GM23338 (cell line): ENCODE data around the gene SLC48A1. TPM values are rescaled to one million over a fixed set of nuclear protein-coding genes. Genes with fewer than 3 reads are reported as not detected.

Experiments used
- ATAC-seq: fragments of 200-7000 bp; cut with Tn5 transposase; 3 replicates; pipeline ENCODE4 v1.9.1; 2020
- DNase-seq: peaks from one replicate; pipeline ENCODE4 v3.0.0-alpha.2; 2015; ENCODE audit warnings: low spot score
- H2AFZ ChIP-seq: fragments of 200-600 bp; sonication (generic); 2 replicates; pipeline ENCODE4 v1.8.0; 2016; ENCODE audit warnings: antibody characterized with exemption, mild to moderate bottlenecking, moderate library complexity
- H3F3A ChIP-seq: fragments of 200-600 bp; sonication (generic); replicated peaks from 2 replicates; pipeline ENCODE4 v1.8.0; 2017; ENCODE audit warnings: antibody characterized with exemption, mixed run types, low read depth
- H3K27ac ChIP-seq: fragments of 200-600 bp; sonication (generic); 2 replicates; pipeline ENCODE4 v1.6.1; 2016; ENCODE audit warnings: low read depth
- H3K27me3 ChIP-seq: fragments of 200-600 bp; sonication (generic); 2 replicates; pipeline ENCODE4 v1.8.0; 2016; ENCODE audit warnings: mild to moderate bottlenecking, mixed run types, moderate library complexity; ENCODE audit not compliant: insufficient read depth
- H3K36me3 ChIP-seq: fragments of 200-600 bp; sonication (generic); 2 replicates; pipeline ENCODE4 v1.8.0; 2016; ENCODE audit warnings: mild to moderate bottlenecking; ENCODE audit not compliant: insufficient read depth
- H3K4me1 ChIP-seq: fragments of 200-600 bp; sonication (generic); 2 replicates; pipeline ENCODE4 v1.8.0; 2016; ENCODE audit warnings: mild to moderate bottlenecking, moderate library complexity; ENCODE audit not compliant: insufficient read depth
- H3K4me2 ChIP-seq: fragments of 200-600 bp; sonication (generic); 2 replicates; pipeline ENCODE4 v1.7.1; 2017; ENCODE audit warnings: mixed run types
- H3K4me3 ChIP-seq: fragments of 200-600 bp; sonication (generic); 2 replicates; pipeline ENCODE4 v1.6.1; 2016; ENCODE audit warnings: mixed run types
- H3K79me2 ChIP-seq: fragments of 200-600 bp; sonication (generic); replicated peaks from 2 replicates; pipeline ENCODE4 v1.8.0; 2017; ENCODE audit warnings: mild to moderate bottlenecking; ENCODE audit not compliant: insufficient read depth
- H3K9me2 ChIP-seq: fragments of 200-600 bp; sonication (generic); 2 replicates; pipeline ENCODE4 v1.8.0; 2017; ENCODE audit not compliant: insufficient read depth
- H4K20me1 ChIP-seq: fragments of 200-600 bp; sonication (generic); replicated peaks from 2 replicates; pipeline ENCODE4 v1.8.0; 2017; ENCODE audit warnings: mild to moderate bottlenecking; ENCODE audit not compliant: insufficient read depth
- H3K27ac Mint-ChIP-seq: 2 replicates; pipeline ENCODE4 v1.8.0; 2020; ENCODE audit warnings: inconsistent platforms, mild to moderate bottlenecking, moderate library complexity, mixed read lengths
- H3K27me3 Mint-ChIP-seq: 3 replicates; pipeline ENCODE4 v1.8.0; 2022; ENCODE audit warnings: low read depth, mild to moderate bottlenecking, moderate library complexity, mixed read lengths, inconsistent platforms; ENCODE audit not compliant: insufficient read depth, poor library complexity
- H3K36me3 Mint-ChIP-seq: 3 replicates; pipeline ENCODE4 v1.8.0; 2021; ENCODE audit warnings: low read depth, mild to moderate bottlenecking, inconsistent platforms, moderate library complexity, mixed read lengths
- H3K4me1 Mint-ChIP-seq: 3 replicates; pipeline ENCODE4 v1.8.0; 2020; ENCODE audit warnings: mild to moderate bottlenecking, inconsistent platforms, mixed read lengths
- H3K4me3 Mint-ChIP-seq: 3 replicates; pipeline ENCODE4 v1.8.0; 2021; ENCODE audit warnings: moderate library complexity, mild to moderate bottlenecking, inconsistent platforms, mixed read lengths
- H3K9me3 Mint-ChIP-seq: 3 replicates; pipeline ENCODE4 v1.8.0; 2020; ENCODE audit warnings: moderate library complexity, mild to moderate bottlenecking, inconsistent platforms, mixed read lengths
- CREB1 ChIP-seq: fragments of 250-450 bp; sonication (Bioruptor Pico); IDR thresholded peaks from 2 replicates; pipeline ENCODE4 v1.5.0; 2020; ENCODE audit warnings: low read depth, mild to moderate bottlenecking, moderate library complexity
- JUNB ChIP-seq: IDR thresholded peaks from one replicate; pipeline ENCODE4 v1.6.1; 2016; ENCODE audit warnings: antibody characterized with exemption; ENCODE audit not compliant: unreplicated experiment
- NANOG ChIP-seq: IDR thresholded peaks from 2 replicates; pipeline ENCODE4 v1.6.1; 2016; ENCODE audit warnings: antibody characterized with exemption, borderline replicate concordance
- POLR2AphosphoS5 ChIP-seq: IDR thresholded peaks from 2 replicates; pipeline ENCODE4 v1.6.1; 2016; ENCODE audit warnings: antibody characterized with exemption, low read depth
- STAT1 ChIP-seq: IDR thresholded peaks from one replicate; pipeline ENCODE4 v1.6.1; 2016; ENCODE audit warnings: antibody characterized with exemption; ENCODE audit not compliant: unreplicated experiment
- ZNF114 ChIP-seq: fragments of 250-450 bp; sonication (Bioruptor Pico); IDR thresholded peaks from 2 replicates; pipeline ENCODE4 v1.5.0; 2020; ENCODE audit warnings: mild to moderate bottlenecking, moderate library complexity
- ZNF331 ChIP-seq: fragments of 250-450 bp; sonication (Bioruptor Pico); IDR thresholded peaks from 2 replicates; pipeline ENCODE4 v1.5.0; 2020; ENCODE audit warnings: low read depth, mild to moderate bottlenecking, moderate library complexity
- polyA plus RNA-seq: library from polyadenylated mRNA; unstranded; fragments of >200 nt; fragmentation: Nextera tagmentation; extraction: Ambion mirVana; gene quantifications from 2 replicates; pipeline ENCODE4 v1.2.1, GENCODE V29; 2016
- total RNA-seq: library from RNA; depleted of rRNA; stranded (reverse); fragments of >200 nt; shearing (Covaris generic); gene quantifications from 2 replicates; pipeline ENCODE4 v1.2.3, GENCODE V29; 2014
- TF ChIP-seq, protein P1 (sequence below): fragments of 250-450 bp; sonication (Bioruptor Pico); IDR thresholded peaks from 2 replicates; pipeline ENCODE4 v1.5.0; 2020; ENCODE audit warnings: mild to moderate bottlenecking, moderate library complexity
- TF ChIP-seq, protein P2 (sequence below): IDR thresholded peaks from one replicate; pipeline ENCODE4 v1.6.1; 2018; ENCODE audit warnings: antibody characterized with exemption; ENCODE audit not compliant: unreplicated experiment
- TF ChIP-seq, protein P3 (sequence below), 2 experiments: fragments of 200-600 bp in 1 of 2; sonication (generic) in 1 of 2; conservative IDR thresholded peaks; 2 replicates each; pipeline versions ENCODE4 v1.5.1 to v1.6.1; 2016 to 2017; ENCODE audit warnings: antibody characterized with exemption in 2 of 2, low read depth in 2 of 2, mild to moderate bottlenecking in 2 of 2, moderate library complexity in 1 of 2
- TF ChIP-seq, protein P4 (sequence below): IDR thresholded peaks from 2 replicates; pipeline ENCODE4 v1.6.1; 2016; ENCODE audit warnings: antibody characterized with exemption

SLC48A1 gene
- total and polyA plus RNA-seq, 2 experiments from 2014 or later = 5.8 to 9.0 TPM

DNA sequence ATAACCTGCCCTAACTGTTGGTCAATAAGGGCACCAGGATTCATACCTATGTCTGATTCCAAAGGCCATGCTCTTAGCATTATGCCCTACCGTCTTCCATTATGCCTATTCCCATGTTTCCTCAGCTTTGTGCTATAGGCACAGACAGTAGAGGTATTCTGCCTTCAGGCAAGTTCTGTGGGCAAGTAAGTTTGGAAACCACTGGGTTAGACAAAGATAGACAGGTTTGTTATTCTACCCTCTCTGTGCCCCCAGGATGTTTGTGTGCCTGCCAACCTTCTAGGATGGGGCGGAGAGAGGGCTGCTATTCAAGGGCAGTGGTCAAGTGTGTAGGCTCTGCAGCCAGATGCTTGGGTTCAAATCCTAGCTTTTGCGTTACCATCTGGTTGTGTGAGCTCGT lies 18.9 kb upstream of the SLC48A1 start:
- Histone ChIP-seq H3K4me3 (no peak overlapping the region), H4K20me1 (no peaks in the 10 kb centered on the region), H3K9me2 (no peaks in the 10 kb centered on the region), H3K27ac (peak overlapping the region; percentile 76; the same call in 1 of the 2 replicates), H3K4me2 (peak overlapping the region; percentile 73), H3K4me1 (peaks cover 29% of the 10 kb centered on the region), H3K79me2 (no peaks in the 10 kb centered on the region), H3K36me3 (no peaks in the 10 kb centered on the region), H3K27me3 (no peaks in the 10 kb centered on the region), H2AFZ (no peak overlapping the region), H3F3A (no peaks in the 10 kb centered on the region)
- Mint-ChIP-seq H3K9me3 (no peaks in the 10 kb centered on the region), H3K36me3 (peaks cover 4% of the 10 kb centered on the region; the same call in 1 of the 3 replicates), H3K4me1 (peaks cover 62% of the 10 kb centered on the region), H3K27me3 (peaks cover 7% of the 10 kb centered on the region), H3K4me3 (no peak overlapping the region), H3K27ac (no peak overlapping the region)
- TF ChIP-seq STAT1 (no peak), ZNF331 (CRISPR knock-in tag) (no peak), JUNB (no peak), POLR2AphosphoS5 (no peak), CREB1 (CRISPR knock-in tag) (no peak), NANOG (no peak), ZNF114 (CRISPR knock-in tag) (no peak)
- TF ChIP-seq, protein P1, sequence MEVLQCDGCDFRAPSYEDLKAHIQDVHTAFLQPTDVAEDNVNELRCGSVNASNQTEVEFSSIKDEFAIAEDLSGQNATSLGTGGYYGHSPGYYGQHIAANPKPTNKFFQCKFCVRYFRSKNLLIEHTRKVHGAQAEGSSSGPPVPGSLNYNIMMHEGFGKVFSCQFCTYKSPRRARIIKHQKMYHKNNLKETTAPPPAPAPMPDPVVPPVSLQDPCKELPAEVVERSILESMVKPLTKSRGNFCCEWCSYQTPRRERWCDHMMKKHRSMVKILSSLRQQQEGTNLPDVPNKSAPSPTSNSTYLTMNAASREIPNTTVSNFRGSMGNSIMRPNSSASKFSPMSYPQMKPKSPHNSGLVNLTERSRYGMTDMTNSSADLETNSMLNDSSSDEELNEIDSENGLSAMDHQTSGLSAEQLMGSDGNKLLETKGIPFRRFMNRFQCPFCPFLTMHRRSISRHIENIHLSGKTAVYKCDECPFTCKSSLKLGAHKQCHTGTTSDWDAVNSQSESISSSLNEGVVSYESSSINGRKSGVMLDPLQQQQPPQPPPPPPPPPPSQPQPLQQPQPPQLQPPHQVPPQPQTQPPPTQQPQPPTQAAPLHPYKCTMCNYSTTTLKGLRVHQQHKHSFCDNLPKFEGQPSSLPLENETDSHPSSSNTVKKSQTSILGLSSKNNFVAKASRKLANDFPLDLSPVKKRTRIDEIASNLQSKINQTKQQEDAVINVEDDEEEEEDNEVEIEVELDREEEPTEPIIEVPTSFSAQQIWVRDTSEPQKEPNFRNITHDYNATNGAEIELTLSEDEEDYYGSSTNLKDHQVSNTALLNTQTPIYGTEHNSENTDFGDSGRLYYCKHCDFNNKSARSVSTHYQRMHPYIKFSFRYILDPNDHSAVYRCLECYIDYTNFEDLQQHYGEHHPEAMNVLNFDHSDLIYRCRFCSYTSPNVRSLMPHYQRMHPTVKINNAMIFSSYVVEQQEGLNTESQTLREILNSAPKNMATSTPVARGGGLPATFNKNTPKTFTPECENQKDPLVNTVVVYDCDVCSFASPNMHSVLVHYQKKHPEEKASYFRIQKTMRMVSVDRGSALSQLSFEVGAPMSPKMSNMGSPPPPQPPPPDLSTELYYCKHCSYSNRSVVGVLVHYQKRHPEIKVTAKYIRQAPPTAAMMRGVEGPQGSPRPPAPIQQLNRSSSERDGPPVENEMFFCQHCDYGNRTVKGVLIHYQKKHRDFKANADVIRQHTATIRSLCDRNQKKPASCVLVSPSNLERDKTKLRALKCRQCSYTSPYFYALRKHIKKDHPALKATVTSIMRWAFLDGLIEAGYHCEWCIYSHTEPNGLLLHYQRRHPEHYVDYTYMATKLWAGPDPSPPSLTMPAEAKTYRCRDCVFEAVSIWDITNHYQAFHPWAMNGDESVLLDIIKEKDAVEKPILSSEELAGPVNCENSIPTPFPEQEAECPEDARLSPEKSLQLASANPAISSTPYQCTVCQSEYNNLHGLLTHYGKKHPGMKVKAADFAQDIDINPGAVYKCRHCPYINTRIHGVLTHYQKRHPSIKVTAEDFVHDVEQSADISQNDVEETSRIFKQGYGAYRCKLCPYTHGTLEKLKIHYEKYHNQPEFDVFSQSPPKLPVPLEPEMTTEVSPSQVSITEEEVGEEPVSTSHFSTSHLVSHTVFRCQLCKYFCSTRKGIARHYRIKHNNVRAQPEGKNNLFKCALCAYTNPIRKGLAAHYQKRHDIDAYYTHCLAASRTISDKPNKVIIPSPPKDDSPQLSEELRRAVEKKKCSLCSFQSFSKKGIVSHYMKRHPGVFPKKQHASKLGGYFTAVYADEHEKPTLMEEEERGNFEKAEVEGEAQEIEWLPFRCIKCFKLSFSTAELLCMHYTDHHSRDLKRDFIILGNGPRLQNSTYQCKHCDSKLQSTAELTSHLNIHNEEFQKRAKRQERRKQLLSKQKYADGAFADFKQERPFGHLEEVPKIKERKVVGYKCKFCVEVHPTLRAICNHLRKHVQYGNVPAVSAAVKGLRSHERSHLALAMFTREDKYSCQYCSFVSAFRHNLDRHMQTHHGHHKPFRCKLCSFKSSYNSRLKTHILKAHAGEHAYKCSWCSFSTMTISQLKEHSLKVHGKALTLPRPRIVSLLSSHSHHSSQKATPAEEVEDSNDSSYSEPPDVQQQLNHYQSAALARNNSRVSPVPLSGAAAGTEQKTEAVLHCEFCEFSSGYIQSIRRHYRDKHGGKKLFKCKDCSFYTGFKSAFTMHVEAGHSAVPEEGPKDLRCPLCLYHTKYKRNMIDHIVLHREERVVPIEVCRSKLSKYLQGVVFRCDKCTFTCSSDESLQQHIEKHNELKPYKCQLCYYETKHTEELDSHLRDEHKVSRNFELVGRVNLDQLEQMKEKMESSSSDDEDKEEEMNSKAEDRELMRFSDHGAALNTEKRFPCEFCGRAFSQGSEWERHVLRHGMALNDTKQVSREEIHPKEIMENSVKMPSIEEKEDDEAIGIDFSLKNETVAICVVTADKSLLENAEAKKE (CRISPR knock-in tag) = no peak
- TF ChIP-seq, protein P2, sequence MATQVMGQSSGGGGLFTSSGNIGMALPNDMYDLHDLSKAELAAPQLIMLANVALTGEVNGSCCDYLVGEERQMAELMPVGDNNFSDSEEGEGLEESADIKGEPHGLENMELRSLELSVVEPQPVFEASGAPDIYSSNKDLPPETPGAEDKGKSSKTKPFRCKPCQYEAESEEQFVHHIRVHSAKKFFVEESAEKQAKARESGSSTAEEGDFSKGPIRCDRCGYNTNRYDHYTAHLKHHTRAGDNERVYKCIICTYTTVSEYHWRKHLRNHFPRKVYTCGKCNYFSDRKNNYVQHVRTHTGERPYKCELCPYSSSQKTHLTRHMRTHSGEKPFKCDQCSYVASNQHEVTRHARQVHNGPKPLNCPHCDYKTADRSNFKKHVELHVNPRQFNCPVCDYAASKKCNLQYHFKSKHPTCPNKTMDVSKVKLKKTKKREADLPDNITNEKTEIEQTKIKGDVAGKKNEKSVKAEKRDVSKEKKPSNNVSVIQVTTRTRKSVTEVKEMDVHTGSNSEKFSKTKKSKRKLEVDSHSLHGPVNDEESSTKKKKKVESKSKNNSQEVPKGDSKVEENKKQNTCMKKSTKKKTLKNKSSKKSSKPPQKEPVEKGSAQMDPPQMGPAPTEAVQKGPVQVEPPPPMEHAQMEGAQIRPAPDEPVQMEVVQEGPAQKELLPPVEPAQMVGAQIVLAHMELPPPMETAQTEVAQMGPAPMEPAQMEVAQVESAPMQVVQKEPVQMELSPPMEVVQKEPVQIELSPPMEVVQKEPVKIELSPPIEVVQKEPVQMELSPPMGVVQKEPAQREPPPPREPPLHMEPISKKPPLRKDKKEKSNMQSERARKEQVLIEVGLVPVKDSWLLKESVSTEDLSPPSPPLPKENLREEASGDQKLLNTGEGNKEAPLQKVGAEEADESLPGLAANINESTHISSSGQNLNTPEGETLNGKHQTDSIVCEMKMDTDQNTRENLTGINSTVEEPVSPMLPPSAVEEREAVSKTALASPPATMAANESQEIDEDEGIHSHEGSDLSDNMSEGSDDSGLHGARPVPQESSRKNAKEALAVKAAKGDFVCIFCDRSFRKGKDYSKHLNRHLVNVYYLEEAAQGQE = no peak
- TF ChIP-seq, protein P3, sequence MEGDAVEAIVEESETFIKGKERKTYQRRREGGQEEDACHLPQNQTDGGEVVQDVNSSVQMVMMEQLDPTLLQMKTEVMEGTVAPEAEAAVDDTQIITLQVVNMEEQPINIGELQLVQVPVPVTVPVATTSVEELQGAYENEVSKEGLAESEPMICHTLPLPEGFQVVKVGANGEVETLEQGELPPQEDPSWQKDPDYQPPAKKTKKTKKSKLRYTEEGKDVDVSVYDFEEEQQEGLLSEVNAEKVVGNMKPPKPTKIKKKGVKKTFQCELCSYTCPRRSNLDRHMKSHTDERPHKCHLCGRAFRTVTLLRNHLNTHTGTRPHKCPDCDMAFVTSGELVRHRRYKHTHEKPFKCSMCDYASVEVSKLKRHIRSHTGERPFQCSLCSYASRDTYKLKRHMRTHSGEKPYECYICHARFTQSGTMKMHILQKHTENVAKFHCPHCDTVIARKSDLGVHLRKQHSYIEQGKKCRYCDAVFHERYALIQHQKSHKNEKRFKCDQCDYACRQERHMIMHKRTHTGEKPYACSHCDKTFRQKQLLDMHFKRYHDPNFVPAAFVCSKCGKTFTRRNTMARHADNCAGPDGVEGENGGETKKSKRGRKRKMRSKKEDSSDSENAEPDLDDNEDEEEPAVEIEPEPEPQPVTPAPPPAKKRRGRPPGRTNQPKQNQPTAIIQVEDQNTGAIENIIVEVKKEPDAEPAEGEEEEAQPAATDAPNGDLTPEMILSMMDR (conservative IDR thresholded peaks at IDR 0.05; ENCODE audit: low read depth in 2 of 2) = no peak
- TF ChIP-seq, protein P4, sequence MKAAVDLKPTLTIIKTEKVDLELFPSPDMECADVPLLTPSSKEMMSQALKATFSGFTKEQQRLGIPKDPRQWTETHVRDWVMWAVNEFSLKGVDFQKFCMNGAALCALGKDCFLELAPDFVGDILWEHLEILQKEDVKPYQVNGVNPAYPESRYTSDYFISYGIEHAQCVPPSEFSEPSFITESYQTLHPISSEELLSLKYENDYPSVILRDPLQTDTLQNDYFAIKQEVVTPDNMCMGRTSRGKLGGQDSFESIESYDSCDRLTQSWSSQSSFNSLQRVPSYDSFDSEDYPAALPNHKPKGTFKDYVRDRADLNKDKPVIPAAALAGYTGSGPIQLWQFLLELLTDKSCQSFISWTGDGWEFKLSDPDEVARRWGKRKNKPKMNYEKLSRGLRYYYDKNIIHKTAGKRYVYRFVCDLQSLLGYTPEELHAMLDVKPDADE = no peak
- DNase-seq (no peak), ATAC-seq (no peak)
